ENCODE measurements around the gene FKBP8.

Gene FKBP8

GRCh38 chr19:18521692-18522123 lies 21.7 kb downstream of the FKBP8 start, which contains the start of gene ELL:
TSS of gene ELL (minus strand) at chr19:18522070. CDS start at chr19:18522055, 15 bp downstream.
- no peak for DNase-seq (ENCODE audit: low spot score)

GRCh38 chr19:18520848-18521691 lies 22.3 kb downstream of the FKBP8 start:
- no peak for DNase-seq (ENCODE audit: low spot score)

DNA sequence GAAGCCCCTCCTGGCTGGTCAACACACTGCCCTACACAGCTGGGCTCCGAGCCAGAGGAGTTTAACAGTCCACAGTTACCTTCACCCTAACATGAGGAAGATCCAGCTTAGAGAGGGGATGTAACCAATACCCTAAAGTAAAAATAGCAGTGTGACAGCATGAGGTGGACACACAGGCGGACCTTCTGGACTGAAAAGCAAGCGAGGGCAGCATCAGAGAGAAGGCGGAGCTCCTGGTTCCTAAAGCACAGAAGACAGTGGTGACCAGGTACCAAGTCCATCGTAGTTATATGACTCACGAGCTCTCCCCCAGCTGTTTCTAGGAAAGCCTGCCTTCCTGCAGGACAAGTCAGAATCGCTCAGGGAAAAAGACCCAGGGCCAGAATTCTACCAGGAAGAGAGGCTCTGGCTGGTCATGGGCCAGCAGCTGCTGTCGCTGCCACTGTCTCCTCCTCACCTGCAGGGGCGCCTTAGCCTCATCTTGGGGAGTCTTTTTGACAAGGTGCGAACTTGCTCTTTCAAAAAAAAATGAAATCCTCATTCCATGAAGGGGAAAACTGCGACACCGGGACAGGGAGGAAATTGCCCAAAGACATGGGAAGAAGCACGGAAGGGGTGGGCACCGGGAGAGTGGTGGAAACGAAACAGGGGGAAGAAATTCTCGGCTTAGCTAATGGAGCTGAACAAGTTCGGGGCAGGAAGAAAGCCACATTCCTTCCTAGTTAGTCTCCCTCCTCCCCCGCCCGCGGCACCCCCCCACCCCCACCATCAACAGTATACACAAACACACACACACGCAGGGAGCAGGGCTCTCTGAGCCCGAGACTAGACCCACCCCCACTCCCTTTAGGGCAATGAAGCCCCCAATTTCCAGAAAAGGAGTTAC lies 23.2 kb downstream of the FKBP8 start:
- DNase-seq (ENCODE audit: low spot score) = peak; percentile 68

DNA sequence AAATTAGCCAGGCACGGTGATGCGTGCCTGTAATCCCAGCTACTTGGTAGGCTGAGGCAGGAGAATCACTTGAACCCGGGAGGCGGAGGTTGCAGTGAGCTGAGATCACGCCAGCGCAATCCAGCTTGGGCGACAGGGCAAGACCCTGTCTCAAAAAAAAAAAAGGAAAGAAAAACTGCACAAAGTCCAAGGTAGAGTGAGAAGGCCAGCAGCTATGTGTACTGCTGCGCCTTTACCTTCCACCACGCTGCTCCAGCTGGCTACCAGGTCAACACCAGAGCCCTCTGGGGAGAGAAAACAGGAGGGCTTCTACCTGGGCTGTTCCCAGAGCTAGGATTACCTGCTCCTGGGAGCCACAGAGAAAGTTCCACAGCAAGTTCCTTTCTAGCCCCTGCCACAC lies 24.7 kb downstream of the FKBP8 start:
- DNase-seq (ENCODE audit: low spot score) = no peak

GRCh38 chr19:18517606-18518005 lies 25.8 kb downstream of the FKBP8 start:
- no peak for DNase-seq (ENCODE audit: low spot score)

GRCh38 chr19:18515959-18516358 lies 27.4 kb downstream of the FKBP8 start:
- no peak for DNase-seq (ENCODE audit: low spot score)

- DNase-seq (ENCODE audit: low spot score) = peak; percentile 88
These were observed 28.3 kb downstream of the FKBP8 start for GRCh38 chr19:18514800-18515682.

- no peak for DNase-seq (ENCODE audit: low spot score)
These were observed 29.5 kb downstream of the FKBP8 start for GRCh38 chr19:18513868-18514267.

DNA sequence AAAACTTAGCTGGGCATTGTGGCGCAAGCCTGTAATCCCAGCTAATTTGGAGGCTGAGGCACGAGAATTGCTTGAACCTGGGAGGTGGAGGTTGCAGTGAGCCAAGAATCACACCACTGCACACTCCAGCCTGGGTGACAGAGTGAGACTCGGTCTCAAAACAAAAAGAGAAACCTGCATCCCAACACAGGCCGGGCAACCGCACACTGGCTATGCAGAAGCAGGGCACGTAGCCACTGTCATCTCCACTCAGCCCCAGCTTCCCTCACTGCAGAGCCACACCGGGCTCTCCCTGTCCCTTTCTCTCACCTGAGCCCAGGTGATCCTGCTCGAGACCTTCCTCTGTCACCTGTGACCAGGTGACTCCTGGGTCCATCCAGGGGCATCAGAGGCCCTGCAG lies 33.2 kb downstream of the FKBP8 start:
- DNase-seq (ENCODE audit: low spot score) = no peak

DNA sequence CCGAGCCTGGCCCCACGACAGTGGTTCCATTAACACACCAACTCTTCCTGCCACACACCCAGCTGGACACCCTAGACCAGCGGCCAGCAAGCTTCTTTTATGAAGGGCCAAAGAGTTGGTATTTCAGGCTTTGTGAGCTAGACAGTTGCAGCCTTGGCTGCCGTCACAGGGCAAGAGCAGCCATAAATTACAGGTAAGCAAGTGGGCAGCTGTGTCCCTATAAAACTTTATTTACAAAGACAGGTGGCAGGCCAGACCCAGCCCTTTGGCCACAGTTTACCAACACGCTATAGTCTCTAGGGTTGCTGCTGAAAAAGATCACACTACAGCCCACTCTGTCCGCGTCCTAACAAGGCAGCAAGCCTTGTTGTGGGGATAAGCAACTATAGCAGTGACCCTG lies 34.8 kb downstream of the FKBP8 start:
- DNase-seq (ENCODE audit: low spot score) = no peak

DNA sequence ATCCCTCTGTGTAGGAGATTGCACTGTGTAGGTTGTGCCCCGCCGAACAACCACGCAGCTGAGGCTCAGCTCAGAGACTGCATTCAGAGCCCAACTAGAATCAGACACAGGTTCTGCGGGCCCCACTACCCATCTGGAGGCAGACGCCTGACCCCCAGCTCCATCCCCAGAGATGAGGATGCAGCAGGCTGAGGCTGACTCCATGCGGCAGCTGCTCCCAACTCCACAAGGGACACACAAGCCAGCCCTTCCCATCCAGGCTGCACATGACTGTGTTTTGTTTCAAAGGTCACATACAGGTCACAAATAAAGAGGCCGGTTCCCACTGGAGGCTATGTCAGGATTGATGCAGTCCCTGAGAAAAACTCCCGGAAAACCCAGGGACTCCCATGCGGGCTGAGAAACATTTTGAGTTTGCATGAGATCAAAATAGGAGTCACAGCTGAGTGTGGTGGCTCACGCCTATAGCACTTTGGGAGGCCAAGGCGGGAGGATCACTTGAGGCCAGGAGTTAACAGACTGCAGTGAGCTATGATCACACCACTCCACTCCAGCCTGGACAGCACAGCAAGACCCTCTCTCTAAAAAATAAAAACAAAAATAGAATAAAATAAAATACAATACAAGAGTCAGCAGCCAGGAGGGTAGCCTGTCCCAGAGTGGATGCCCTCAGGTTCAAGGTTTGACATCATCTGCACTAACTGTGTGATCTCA lies 35.5 kb downstream of the FKBP8 start:
- DNase-seq (ENCODE audit: low spot score) = peak; percentile 51

DNA sequence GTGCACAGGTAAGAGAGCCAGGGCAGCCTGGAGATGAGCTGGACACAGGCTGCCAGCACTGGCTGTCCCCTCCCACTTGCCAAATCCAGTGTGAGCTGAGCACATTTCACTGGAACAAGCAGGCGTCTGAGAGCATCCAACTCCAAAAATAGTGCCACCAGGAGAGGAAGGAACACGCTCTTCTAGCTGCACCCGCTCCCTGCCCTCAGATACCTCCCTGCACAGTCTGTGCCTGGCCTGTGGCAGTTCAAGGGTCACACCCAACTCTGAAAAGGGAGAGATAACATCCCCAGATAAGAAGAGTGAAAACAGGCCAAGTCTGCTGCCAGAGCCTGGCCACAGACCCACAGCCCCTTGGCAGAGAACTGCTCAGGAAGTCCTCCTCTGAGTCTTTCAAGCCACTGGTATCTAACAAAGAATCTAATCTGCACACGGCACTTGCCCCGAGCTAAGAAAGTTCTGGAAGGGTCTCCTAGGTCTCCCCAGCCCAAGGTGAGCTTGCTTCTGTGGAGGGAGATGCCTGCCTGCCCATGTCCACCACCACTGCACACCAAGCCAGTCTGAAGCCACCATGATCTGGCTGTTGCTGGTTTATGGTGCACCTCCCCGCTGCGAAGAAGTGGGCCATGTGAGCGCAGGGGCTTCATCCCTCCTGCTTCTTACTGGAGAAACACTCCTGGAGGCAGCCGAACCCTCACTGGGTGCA lies 36.2 kb downstream of the FKBP8 start:
- no peak for DNase-seq (ENCODE audit: low spot score)

DNA sequence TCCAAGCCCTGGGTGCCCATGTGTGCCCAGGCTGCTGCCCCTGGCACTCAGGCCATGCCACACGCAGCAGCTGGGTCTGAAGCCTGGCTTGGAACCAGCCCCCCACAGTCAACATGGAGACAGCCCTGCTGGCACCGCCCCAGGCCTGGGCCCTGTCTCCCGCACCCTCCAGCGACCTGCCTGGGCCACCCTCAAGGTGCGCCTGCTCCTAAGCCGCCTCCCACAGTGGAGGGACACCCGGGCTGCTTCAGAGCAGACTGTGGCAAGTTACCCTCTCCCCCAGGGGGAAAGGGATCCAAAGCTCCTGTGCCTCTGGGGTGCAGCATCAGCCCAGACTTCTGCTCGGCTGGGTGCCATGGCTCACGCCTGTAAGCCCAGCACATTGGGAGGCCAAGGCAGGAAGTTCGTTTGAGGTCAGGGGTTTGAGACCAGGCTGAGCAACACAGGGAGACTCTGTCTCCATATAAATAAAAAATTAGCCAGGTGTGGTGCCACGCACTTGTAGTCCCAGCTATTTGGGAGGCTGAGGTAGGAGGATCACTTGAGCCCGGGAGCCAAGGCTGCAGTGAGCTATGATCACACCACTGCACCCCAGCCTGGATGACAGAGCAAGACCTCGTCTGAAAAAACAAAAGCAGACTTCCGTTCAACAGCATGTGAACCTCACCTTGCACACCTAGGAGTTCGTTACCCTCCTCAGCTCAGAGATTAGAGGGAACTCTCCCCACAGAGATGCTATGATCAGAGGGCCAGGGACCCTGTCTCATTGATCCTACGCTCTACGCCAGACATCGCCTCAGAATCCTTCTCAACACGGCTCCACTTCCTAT lies 37.1 kb downstream of the FKBP8 start:
- DNase-seq (ENCODE audit: low spot score) = no peak

DNA sequence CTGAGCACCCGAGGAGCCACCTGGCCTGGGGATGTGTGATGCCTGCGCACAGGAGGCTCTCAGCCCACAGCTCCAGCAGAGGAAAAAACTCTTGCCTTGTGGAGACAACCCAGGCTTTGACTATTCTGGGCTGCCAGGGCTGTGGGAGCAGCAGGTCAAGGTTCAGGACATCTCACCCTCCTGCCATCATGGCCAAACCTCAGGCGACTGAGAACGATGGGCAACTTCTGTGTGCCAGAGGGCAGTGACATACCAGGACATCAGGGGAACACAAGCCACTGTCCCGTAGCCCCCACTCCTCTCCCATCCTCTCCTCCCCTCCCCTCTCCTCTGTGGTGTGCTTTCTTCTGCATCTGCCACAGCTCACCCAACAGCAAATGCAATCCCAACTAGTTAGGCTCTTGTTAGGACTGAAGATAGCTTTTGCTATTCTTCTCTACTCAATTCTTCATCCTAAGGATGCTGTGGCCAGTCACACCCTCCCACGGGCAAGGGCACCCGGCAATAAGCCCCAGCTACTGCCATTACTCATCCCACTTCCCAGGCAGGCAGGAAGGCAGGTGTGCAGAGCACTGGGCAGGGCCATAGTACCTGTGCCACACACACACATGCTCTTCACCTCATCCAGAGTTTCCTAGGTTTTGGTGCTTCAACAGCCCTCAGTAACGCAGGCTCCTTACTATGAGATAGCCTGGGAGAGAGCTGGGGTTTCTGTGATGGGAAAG lies 38.3 kb downstream of the FKBP8 start:
- no peak for DNase-seq (ENCODE audit: low spot score)

GRCh38 chr19:18503971-18504885 lies 39.1 kb downstream of the FKBP8 start:
- DNase-seq (ENCODE audit: low spot score) = peak; percentile 84

GRCh38 chr19:18503337-18503970 lies 39.9 kb downstream of the FKBP8 start:
- DNase-seq (ENCODE audit: low spot score) = no peak

DNA sequence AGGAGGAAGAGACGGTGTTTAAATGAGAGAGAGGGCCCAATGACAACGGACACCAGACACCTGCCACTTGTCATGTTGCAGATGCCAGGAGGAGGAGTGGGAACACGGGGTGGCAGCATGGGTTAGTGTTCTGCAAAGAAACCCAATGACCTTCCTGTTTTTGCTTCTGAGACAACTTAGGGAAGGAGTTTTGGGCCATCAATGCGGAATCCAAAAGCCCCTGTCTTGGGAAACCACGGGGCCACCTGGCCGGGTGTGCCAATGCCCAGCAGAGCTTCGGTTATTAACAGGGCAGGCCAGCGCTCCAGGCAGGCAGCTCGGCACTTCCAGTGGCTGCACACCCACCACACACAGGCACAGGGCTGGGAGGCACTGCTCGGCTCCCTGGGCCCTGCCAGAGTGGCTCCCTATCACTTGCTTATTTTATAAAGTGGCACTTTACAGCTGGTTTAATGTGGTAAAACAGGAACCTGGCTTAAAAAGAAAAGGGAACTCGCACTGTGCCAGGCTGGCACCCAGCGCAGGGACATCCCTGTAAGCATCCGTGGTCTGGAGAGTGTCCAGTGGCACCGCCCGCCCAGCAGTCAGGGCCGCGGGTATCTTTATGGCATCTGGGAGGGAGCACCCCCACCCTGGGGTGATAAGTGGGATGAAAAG lies 40.6 kb downstream of the FKBP8 start:
- no peak for DNase-seq (ENCODE audit: low spot score)

All from HuH-7 (cell line).